GM13977 (cell line): Measurements from ENCODE around the gene CLDN7.

ENCODE experiments used
- DNase-seq: peaks from one replicate; pipeline ENCODE4 v3.0.0; 2012; ENCODE audit warnings: low spot score
- CTCF ChIP-seq: IDR thresholded peaks from 2 replicates; pipeline ENCODE4 v1.5.1; 2012; ENCODE audit warnings: mild to moderate bottlenecking, control low read depth; ENCODE audit not compliant: insufficient read depth; ENCODE audit errors: extremely low read depth, missing control alignments
- in situ Hi-C: fragments of 300-500 bp; cut with MboI; formaldehyde crosslinking; loops from one replicate; pipeline ENCODE4 v1.12.0; 2022; ENCODE audit warnings: low sequenced_read_pairs, low pct_unique_long_range_greater_than_20kb, mixed read lengths, inconsistent platforms; ENCODE audit not compliant: unreplicated experiment

CLDN7 gene

GRCh38 chr17:7254511-7254910, 7.8 kb downstream of the CLDN7 start:
- TF ChIP-seq CTCF, result no peak
- in situ Hi-C loops, result no loop called here
- no peak for DNase-seq

- DNase-seq, result no peak
- in situ Hi-C loops, result no loop called here
- no peak for TF ChIP-seq CTCF
Measured at GRCh38 chr17:7253082-7253481, 9.2 kb downstream of the CLDN7 start.

GRCh38 chr17:7252176-7253043, 9.9 kb downstream of the CLDN7 start, which contains the start of gene ELP5:
Gene ELP5 (plus strand): TSS chr17:7252215. CDS start chr17:7252551, 336 bp downstream.
- in situ Hi-C loops, result no loop called here
- TF ChIP-seq CTCF, result peak; percentile 44
- peak; percentile 91 for DNase-seq

- TF ChIP-seq CTCF, result no peak
- peak; percentile 99 for DNase-seq
- in situ Hi-C loops, result no loop called here
Measured at GRCh38 chr17:7251661-7252175, 10.6 kb downstream of the CLDN7 start, which contains the start of gene CTDNEP1. Gene CTDNEP1 (minus strand): TSS chr17:7251734. CDS start chr17:7251296, 438 bp downstream.

- no peak for TF ChIP-seq CTCF
- in situ Hi-C loops, result no loop called here
- DNase-seq, result no peak
Measured at GRCh38 chr17:7250695-7251627, 11.3 kb downstream of the CLDN7 start.

- no peak for TF ChIP-seq CTCF
- no peak for DNase-seq
- in situ Hi-C loops, result no loop called here
Measured at GRCh38 chr17:7249830-7250229, 12.4 kb downstream of the CLDN7 start.
